ENCODE measurements around the gene THG1L.
"Not testable (repeated sequence)": the region's sequence is repeated elsewhere in the genome, so short reads cannot be mapped to it uniquely, and the experiment has no call there.

- not testable (repeated sequence) for TF ChIP-seq CTCF (IDR thresholded peaks at IDR 0.05); EZH2 (IDR thresholded peaks at IDR 0.05; ENCODE audit: borderline replicate concordance, insufficient read depth, low read depth, low read length, poor library complexity, severe bottlenecking)
Measured at GRCh38 chr5:157727858-157728257, 3.4 kb upstream of the THG1L start.

All from B cell (primary cell).